Spleen (tissue), 11 donors: Measurements from ENCODE around the gene NCAN. TPM values are rescaled to one million over a fixed set of nuclear protein-coding genes. Genes with fewer than 3 reads are reported as not detected.
"Not testable (repeated sequence)": the region's sequence is repeated elsewhere in the genome, so short reads cannot be mapped to it uniquely, and the experiment has no call there.

Source experiments
- DNase-seq: peaks from one replicate; pipeline ENCODE4 v3.0.0-alpha.2; 2020
- H3K27ac ChIP-seq, 8 donors: fragments of 200-600 bp; sonication (generic) in 7 of 8; 1 replicate in 4 of 8; 2 replicates in 4 of 8; pipeline versions ENCODE4 v1.5.0 to v1.8.0; 2016 to 2021; ENCODE audit warnings: inconsistent platforms in 4 of 8, mild to moderate bottlenecking in 4 of 8, moderate library complexity in 1 of 8
- H3K27me3 ChIP-seq, 7 donors: fragments of 200-600 bp; sonication (generic) in 6 of 7; replicated peaks in 1 of 7; 1 replicate in 4 of 7; 2 replicates in 3 of 7; pipeline versions ENCODE4 v1.5.0 to v1.8.0; 2016 to 2021; ENCODE audit warnings: inconsistent platforms in 3 of 7, mild to moderate bottlenecking in 1 of 7
- H3K36me3 ChIP-seq, 6 donors: fragments of 200-600 bp; sonication (generic) in 5 of 6; 1 replicate in 4 of 6; 2 replicates in 2 of 6; pipeline versions ENCODE4 v1.5.0 to v1.8.0; 2016 to 2021; ENCODE audit warnings: inconsistent platforms in 2 of 6
- H3K4me1 ChIP-seq, 6 donors: fragments of 200-600 bp; sonication (generic) in 5 of 6; 1 replicate in 3 of 6; 2 replicates in 3 of 6; pipeline versions ENCODE4 v1.5.0 to v1.8.0; 2016 to 2021; ENCODE audit warnings: inconsistent platforms in 3 of 6
- H3K4me3 ChIP-seq, 8 donors: fragments of 200-600 bp; sonication (generic) in 7 of 8; 1 replicate in 4 of 8; 2 replicates in 4 of 8; pipeline versions ENCODE4 v1.5.0 to v1.8.0; 2016 to 2021; ENCODE audit warnings: inconsistent platforms in 4 of 8, mild to moderate bottlenecking in 4 of 8, moderate library complexity in 2 of 8
- H3K9me3 ChIP-seq, 8 donors: fragments of 200-600 bp; sonication (generic) in 7 of 8; 1 replicate in 4 of 8; 2 replicates in 4 of 8; pipeline versions ENCODE4 v1.5.0 to v1.8.0; 2016 to 2021; ENCODE audit warnings: inconsistent platforms in 4 of 8
- POLR2A ChIP-seq, 3 donors: fragments of 450-650 bp; IDR thresholded peaks; one replicate each; pipeline ENCODE4 v1.5.1; 2017; ENCODE audit warnings: antibody characterized with exemption in 3 of 3, mild to moderate bottlenecking in 1 of 3
- POLR2AphosphoS5 ChIP-seq, 3 donors: sonication (generic); formaldehyde crosslinking; IDR thresholded peaks; one replicate each; pipeline ENCODE4 v1.5.1; 2017; ENCODE audit warnings: antibody characterized with exemption in 3 of 3
- WGBS, 5 donors: extraction: QIAGEN DNeasy Blood & Tissue Kit in 3 of 5; methylation state at CpG; one replicate each; pipeline versions ENCODE4 v1.1.5 to v1.1.7; 2013 to 2018; 5-methylcytosine and 5-hydroxymethylcytosine counted together
- intact Hi-C: fragments of 100-400 bp; cut with DNase I; formaldehyde crosslinking; loops from one replicate; pipeline ENCODE4 v1.15.0; 2023; ENCODE audit warnings: low total_unique reads
- polyA plus RNA-seq, 3 donors: library from polyadenylated mRNA; stranded (reverse); fragments of 200-250 nt; gene quantifications; one replicate each; pipeline ENCODE4 v1.2.1, GENCODE V29; 2013
- total RNA-seq, 7 donors: library from RNA; depleted of rRNA in 3 of 7; stranded (reverse); fragments of >200 nt in 3 of 7; fragmentation: NEBNext Ultra II Directional in 4 of 7; extraction: Animal tissue kit (Norgen Biotek cat#: 25700) in 4 of 7; gene quantifications; one replicate each; pipeline versions ENCODE4 v1.1.0 to v1.2.1, GENCODE V29; 2016 to 2021
- TF ChIP-seq, protein P1 (sequence below), 11 experiments: fragments of 200-600 bp in 7 of 11; fragments of 450-650 bp in 4 of 11; sonication (generic) in 4 of 11; IDR thresholded peaks in 8 of 11; conservative IDR thresholded peaks in 3 of 11; 1 replicate in 7 of 11; 2 replicates in 4 of 11; pipeline versions ENCODE4 v1.4.0 to v1.8.0; 2016 to 2021; ENCODE audit warnings: antibody characterized with exemption in 11 of 11, inconsistent platforms in 4 of 11, mild to moderate bottlenecking in 1 of 11
- donor health status: healthy with polysubstance abuse.
- donor health status: DM: no; HTN: no; CAD: no; lungs with moderate emphysema.
- donor health status: DM: no; HTN: no; CAD: no.
- donor health status: Bipolar disorder and iron deficiency.
- donor health status: healthy.
- donor health status: DM: no; HTN: no; CAD: no.
- donor health status: DM: yes; HTN: yes; CAD: no.

NCAN gene
- total and polyA plus RNA-seq, 10 donors = 0.17 TPM; not detected in 9

GRCh38 chr19:19239675-19240074 is 27.9 kb downstream of the NCAN start:
- DNase-seq = no peak
- no peaks in the 10 kb centered on the region for H3K36me3 ChIP-seq
- intact Hi-C loops = no loop called here
- TF ChIP-seq, protein P1, sequence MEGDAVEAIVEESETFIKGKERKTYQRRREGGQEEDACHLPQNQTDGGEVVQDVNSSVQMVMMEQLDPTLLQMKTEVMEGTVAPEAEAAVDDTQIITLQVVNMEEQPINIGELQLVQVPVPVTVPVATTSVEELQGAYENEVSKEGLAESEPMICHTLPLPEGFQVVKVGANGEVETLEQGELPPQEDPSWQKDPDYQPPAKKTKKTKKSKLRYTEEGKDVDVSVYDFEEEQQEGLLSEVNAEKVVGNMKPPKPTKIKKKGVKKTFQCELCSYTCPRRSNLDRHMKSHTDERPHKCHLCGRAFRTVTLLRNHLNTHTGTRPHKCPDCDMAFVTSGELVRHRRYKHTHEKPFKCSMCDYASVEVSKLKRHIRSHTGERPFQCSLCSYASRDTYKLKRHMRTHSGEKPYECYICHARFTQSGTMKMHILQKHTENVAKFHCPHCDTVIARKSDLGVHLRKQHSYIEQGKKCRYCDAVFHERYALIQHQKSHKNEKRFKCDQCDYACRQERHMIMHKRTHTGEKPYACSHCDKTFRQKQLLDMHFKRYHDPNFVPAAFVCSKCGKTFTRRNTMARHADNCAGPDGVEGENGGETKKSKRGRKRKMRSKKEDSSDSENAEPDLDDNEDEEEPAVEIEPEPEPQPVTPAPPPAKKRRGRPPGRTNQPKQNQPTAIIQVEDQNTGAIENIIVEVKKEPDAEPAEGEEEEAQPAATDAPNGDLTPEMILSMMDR (IDR thresholded peaks at IDR 0.05 in 8 of 11, conservative IDR thresholded peaks at IDR 0.05 in 3 of 11) = no peak
- TF ChIP-seq POLR2AphosphoS5 (IDR thresholded peaks at IDR 0.05) (no peak), POLR2A (IDR thresholded peaks at IDR 0.05) (no peak)
- no peaks in the 10 kb centered on the region for H3K4me1 ChIP-seq
- peaks cover 0 to 45% (median 11%) of the 10 kb centered on the region in 7 donors for H3K27me3 ChIP-seq
- no peak overlapping the region for H3K4me3 ChIP-seq
- H3K27ac ChIP-seq = no peak overlapping the region
- peaks cover 0 to 20% (median 18%) of the 10 kb centered on the region in 8 donors for H3K9me3 ChIP-seq

GRCh38 chr19:19240476-19240875 is 28.7 kb downstream of the NCAN start:
- Histone ChIP-seq H3K4me1 (no peaks in the 10 kb centered on the region), H3K4me3 (no peak overlapping the region), H3K27ac (no peak overlapping the region), H3K9me3 (peaks cover 0 to 12% (median 10%) of the 10 kb centered on the region in 8 donors), H3K27me3 (peaks cover 0 to 49% (median 11%) of the 10 kb centered on the region in 7 donors), H3K36me3 (no peaks in the 10 kb centered on the region)
- DNase-seq = no peak
- intact Hi-C loops = no loop called here
- WGBS, 5 donors = 86 to 93% (median 88%) methylated on average over 9 of the region's 9 CpGs
- TF ChIP-seq POLR2A (IDR thresholded peaks at IDR 0.05) = no peak
- TF ChIP-seq POLR2AphosphoS5 (IDR thresholded peaks at IDR 0.05) = no peak
- TF ChIP-seq, protein P1 (IDR thresholded peaks at IDR 0.05 in 8 of 11, conservative IDR thresholded peaks at IDR 0.05 in 3 of 11) = no peak

GRCh38 chr19:19250196-19250801 is 38.5 kb downstream of the NCAN start:
- Histone ChIP-seq H3K9me3 (no peaks in the 10 kb centered on the region), H3K4me3 (no peak overlapping the region), H3K27me3 (peaks cover 0 to 59% (median 0%) of the 10 kb centered on the region in 7 donors), H3K27ac (no peak overlapping the region), H3K36me3 (no peaks in the 10 kb centered on the region), H3K4me1 (no peaks in the 10 kb centered on the region)
- intact Hi-C loops = no loop called here
- TF ChIP-seq POLR2A (IDR thresholded peaks at IDR 0.05) = no peak
- TF ChIP-seq, protein P1 (IDR thresholded peaks at IDR 0.05 in 8 of 11, conservative IDR thresholded peaks at IDR 0.05 in 3 of 11) = no peak
- TF ChIP-seq POLR2AphosphoS5 (IDR thresholded peaks at IDR 0.05) = no peak
- 64 to 75% (median 71%) methylated on average over 5 of the region's 5 CpGs for WGBS, 5 donors
- DNase-seq = no peak

GRCh38 chr19:19253409-19253808 is 41.7 kb downstream of the NCAN start:
- 85 to 94% (median 87%) methylated on average over 6 of the region's 6 CpGs for WGBS, 5 donors
- DNase-seq, H3K4me1 ChIP-seq, H3K9me3 ChIP-seq, H3K4me3 ChIP-seq, intact Hi-C loops, H3K27ac ChIP-seq, H3K36me3 ChIP-seq: not testable (repeated sequence)
- peaks cover 0 to 90% (median 9%) of the 10 kb centered on the region in 7 donors for H3K27me3 ChIP-seq
